ENCODE measurements around the gene CTRB2.

- TF ChIP-seq CTCF (conservative IDR thresholded peaks at IDR 0.05) = no peak
- no peak for TF ChIP-seq ZFX (IDR thresholded peaks at IDR 0.05)
These were observed 12.9 kb upstream of the CTRB2 start for GRCh38 chr16:75219838-75220237.

Measured in C4-2B (cell line).